Measurements from ENCODE around the gene MMADHC. TPM values are rescaled to one million over a fixed set of nuclear protein-coding genes. Genes with fewer than 3 reads are reported as not detected.

The MMADHC gene
- polyA plus RNA-seq, 2 of the 4 experiments (the other 2 are of a cell fraction) = 103 to 180 TPM

- Histone ChIP-seq H3K4me2 (peak overlapping the region; percentile 86), H3K9me3 (no peaks in the 10 kb centered on the region), H3K4me3 (peak overlapping the region; percentile 80), H3K4me1 (peaks cover 16% of the 10 kb centered on the region; the same call in 2 of the 3 replicates), H3K27ac (peak overlapping the region; percentile 98 to 99)
- WGBS (ENCODE audit: missing lambda C conversion rate) = 3% methylated on average over 7 of the region's 7 CpGs
- ChIA-PET CTCF (interaction anchor here (2.4 kb wide), 1 partner anchor 1652 kb away, joined by 13 read pairs; no protein-coding TSS in a partner anchor), POLR2A (interaction anchor here (0.6 to 1.2 kb wide), 4 partner anchors 14 to 1850 kb away, joined by 3 to 10 read pairs (median 5); no protein-coding TSS in a partner anchor)
- DNase-seq (ENCODE audit: low read depth in 1 of 2, low spot score in 1 of 2) = no peak
- ATAC-seq = no peak
- TF ChIP-seq MAZ (IDR thresholded peaks at IDR 0.05; ENCODE audit: borderline replicate concordance, low read depth, low read length) (no peak), RAD21 (conservative IDR thresholded peaks at IDR 0.05 in 1 of 2, IDR thresholded peaks at IDR 0.05 in 1 of 2) (no peak), ZSCAN20 (CRISPR knock-in tag; IDR thresholded peaks at IDR 0.05) (no peak), PBX3 (IDR thresholded peaks at IDR 0.05) (no peak), FOSB (CRISPR knock-in tag; IDR thresholded peaks at IDR 0.05) (no peak), PHF8 (IDR thresholded peaks at IDR 0.05; ENCODE audit: borderline replicate concordance, low read depth) (no peak), REST (IDR thresholded peaks at IDR 0.05) (no peak), EP300 (IDR thresholded peaks at IDR 0.05) (no peak)
- FAIRE-seq = no peak
These were observed 716 bp downstream of the MMADHC start for GRCh38 chr2:149586898-149587219.

- no peak for TF ChIP-seq RFX5 (IDR thresholded peaks at IDR 0.05)
- TF ChIP-seq HMGXB4 (CRISPR knock-in tag; IDR thresholded peaks at IDR 0.05; ENCODE audit: borderline replicate concordance) = no peak
- no peak for TF ChIP-seq PHF8 (IDR thresholded peaks at IDR 0.05; ENCODE audit: borderline replicate concordance, low read depth)
- no peak for TF ChIP-seq SREBF2 (IDR thresholded peaks at IDR 0.05)
- TF ChIP-seq HOXA7 (CRISPR knock-in tag; IDR thresholded peaks at IDR 0.05) = no peak
- TF ChIP-seq MYC (IDR thresholded peaks at IDR 0.05; ENCODE audit: borderline replicate concordance, low read length) = no peak
- TF ChIP-seq FOSL2 (IDR thresholded peaks at IDR 0.05) = no peak
- TF ChIP-seq FOSL2 (CRISPR knock-in tag; IDR thresholded peaks at IDR 0.05) = no peak
- TF ChIP-seq POLR2AphosphoS2 (conservative IDR thresholded peaks at IDR 0.05; ENCODE audit: low read length) = no peak
- TF ChIP-seq NFE2L2 (conservative IDR thresholded peaks at IDR 0.05; ENCODE audit: low read length) = no peak
- TF ChIP-seq HDAC2 (IDR thresholded peaks at IDR 0.05) = no peak
- TF ChIP-seq ZFP36 (IDR thresholded peaks at IDR 0.05; ENCODE audit: borderline replicate concordance, partially characterized antibody) = no peak
- TF ChIP-seq POLR2A (IDR thresholded peaks at IDR 0.05; ENCODE audit: low read length) = no peak
- no peak for TF ChIP-seq MAFK (IDR thresholded peaks at IDR 0.05; ENCODE audit: partially characterized antibody)
- no peak for TF ChIP-seq JUN (IDR thresholded peaks at IDR 0.05)
- TF ChIP-seq EHMT2 (IDR thresholded peaks at IDR 0.05; ENCODE audit: low read depth) = no peak
- ChIA-PET CTCF (interaction anchor here (0.6 to 2.4 kb wide), 2 partner anchors 9 to 1653 kb away, joined by 3 to 13 read pairs; no protein-coding TSS in a partner anchor), POLR2A (no interaction called here)
- DNase-seq (ENCODE audit: low read depth in 1 of 2, low spot score in 1 of 2) (no peak), ATAC-seq (no peak), FAIRE-seq (no peak)
- Histone ChIP-seq H3K9me3 (no peaks in the 10 kb centered on the region), H3K4me1 (peaks cover 16% of the 10 kb centered on the region; the same call in 2 of the 3 replicates), H3K4me3 (peak overlapping the region; percentile 80), H3K4me2 (peak overlapping the region; percentile 86), H3K27ac (peak overlapping the region in 1 of 2 experiments; percentile 99; a peak in 1 of 6 replicates)
- 75% methylated on average over 3 of the region's 3 CpGs for WGBS (ENCODE audit: missing lambda C conversion rate)
These were observed 1.5 kb downstream of the MMADHC start for GRCh38 chr2:149586063-149586462.
